Measurements from ENCODE around the gene DHX8. TPM values are rescaled to one million over a fixed set of nuclear protein-coding genes. Genes with fewer than 3 reads are reported as not detected.
"Not testable (repeated sequence)": the region's sequence is repeated elsewhere in the genome, so short reads cannot be mapped to it uniquely, and the experiment has no call there.

DHX8 gene
- total RNA-seq, 4 donors from 2014 or later = 31.7 to 35.1 (median 33.4) TPM

GRCh38 chr17:43461185-43461584, 22.6 kb upstream of the DHX8 start:
- no peak for TF ChIP-seq EP300 (IDR thresholded peaks at IDR 0.05)
- no peak for TF ChIP-seq POLR2A (IDR thresholded peaks at IDR 0.05; ENCODE audit: low read depth)
- no peak for TF ChIP-seq CTCF (IDR thresholded peaks at IDR 0.05)
- no peak for TF ChIP-seq POLR2AphosphoS5 (IDR thresholded peaks at IDR 0.05)
- Histone ChIP-seq H3K9me3 (no peaks in the 10 kb centered on the region), H3K4me3 (no peak overlapping the region), H3K27me3 (no peaks in the 10 kb centered on the region), H3K36me3 (no peaks in the 10 kb centered on the region), H3K27ac (replicated peaks in 1 of 4) (no peak overlapping the region), H3K4me1 (peaks cover 6 to 21% (median 10%) of the 10 kb centered on the region in 4 donors)
- WGBS = 94% methylated on average over 1 of the region's 1 CpG
- intact Hi-C loops (cut with DNase I) = no loop called here
- no peak for DNase-seq (ENCODE audit: extremely low spot score)

GRCh38 chr17:43462569-43462968, 21.2 kb upstream of the DHX8 start:
- DNase-seq (ENCODE audit: extremely low spot score); H3K27ac ChIP-seq (replicated peaks in 1 of 4); intact Hi-C loops (cut with DNase I); H3K9me3 ChIP-seq; H3K27me3 ChIP-seq; H3K4me1 ChIP-seq; H3K36me3 ChIP-seq; H3K4me3 ChIP-seq: not testable (repeated sequence)
- WGBS = 77% methylated on average over 3 of the region's 4 CpGs

GRCh38 chr17:43463241-43463640, 20.5 kb upstream of the DHX8 start:
- Histone ChIP-seq H3K27me3 (no peaks in the 10 kb centered on the region), H3K9me3 (no peaks in the 10 kb centered on the region), H3K27ac (replicated peaks in 1 of 4) (no peak overlapping the region), H3K36me3 (no peaks in the 10 kb centered on the region), H3K4me3 (no peak overlapping the region), H3K4me1 (peaks cover 0 to 8% (median 7%) of the 10 kb centered on the region in 4 donors)
- intact Hi-C loops (cut with DNase I) = no loop called here
- DNase-seq (ENCODE audit: extremely low spot score) = no peak
- 92% methylated on average over 4 of the region's 4 CpGs for WGBS
- TF ChIP-seq EP300 (IDR thresholded peaks at IDR 0.05) (no peak), POLR2A (IDR thresholded peaks at IDR 0.05; ENCODE audit: low read depth) (no peak), POLR2AphosphoS5 (IDR thresholded peaks at IDR 0.05) (no peak), CTCF (IDR thresholded peaks at IDR 0.05) (no peak)

GRCh38 chr17:43464046-43464445, 19.7 kb upstream of the DHX8 start:
- 92% methylated on average over 1 of the region's 1 CpG for WGBS
- no peak for DNase-seq (ENCODE audit: extremely low spot score)
- Histone ChIP-seq H3K27me3 (no peaks in the 10 kb centered on the region), H3K36me3 (no peaks in the 10 kb centered on the region), H3K4me1 (peaks cover 0 to 13% (median 11%) of the 10 kb centered on the region in 4 donors), H3K4me3 (no peak overlapping the region), H3K27ac (replicated peaks in 1 of 4) (no peak overlapping the region), H3K9me3 (no peaks in the 10 kb centered on the region)
- TF ChIP-seq POLR2AphosphoS5 (IDR thresholded peaks at IDR 0.05) = no peak
- no peak for TF ChIP-seq POLR2A (IDR thresholded peaks at IDR 0.05; ENCODE audit: low read depth)
- no peak for TF ChIP-seq EP300 (IDR thresholded peaks at IDR 0.05)
- no peak for TF ChIP-seq CTCF (IDR thresholded peaks at IDR 0.05)
- intact Hi-C loops (cut with DNase I) = no loop called here

GRCh38 chr17:43465049-43465448, 18.7 kb upstream of the DHX8 start:
- Histone ChIP-seq H3K27me3 (no peaks in the 10 kb centered on the region), H3K9me3 (no peaks in the 10 kb centered on the region), H3K27ac (replicated peaks in 1 of 4) (no peak overlapping the region), H3K4me1 (peaks cover 0 to 15% (median 12%) of the 10 kb centered on the region in 4 donors), H3K4me3 (no peak overlapping the region), H3K36me3 (no peaks in the 10 kb centered on the region)
- TF ChIP-seq POLR2A (IDR thresholded peaks at IDR 0.05; ENCODE audit: low read depth) = no peak
- no peak for TF ChIP-seq POLR2AphosphoS5 (IDR thresholded peaks at IDR 0.05)
- TF ChIP-seq EP300 (IDR thresholded peaks at IDR 0.05) = no peak
- TF ChIP-seq CTCF (IDR thresholded peaks at IDR 0.05) = no peak
- WGBS = 82% methylated on average over 9 of the region's 9 CpGs
- DNase-seq (ENCODE audit: extremely low spot score) = no peak
- intact Hi-C loops (cut with DNase I) = no loop called here

Data from esophagus muscularis mucosa (tissue), 4 donors.